ENCODE data around the gene SENP2.

DNA sequence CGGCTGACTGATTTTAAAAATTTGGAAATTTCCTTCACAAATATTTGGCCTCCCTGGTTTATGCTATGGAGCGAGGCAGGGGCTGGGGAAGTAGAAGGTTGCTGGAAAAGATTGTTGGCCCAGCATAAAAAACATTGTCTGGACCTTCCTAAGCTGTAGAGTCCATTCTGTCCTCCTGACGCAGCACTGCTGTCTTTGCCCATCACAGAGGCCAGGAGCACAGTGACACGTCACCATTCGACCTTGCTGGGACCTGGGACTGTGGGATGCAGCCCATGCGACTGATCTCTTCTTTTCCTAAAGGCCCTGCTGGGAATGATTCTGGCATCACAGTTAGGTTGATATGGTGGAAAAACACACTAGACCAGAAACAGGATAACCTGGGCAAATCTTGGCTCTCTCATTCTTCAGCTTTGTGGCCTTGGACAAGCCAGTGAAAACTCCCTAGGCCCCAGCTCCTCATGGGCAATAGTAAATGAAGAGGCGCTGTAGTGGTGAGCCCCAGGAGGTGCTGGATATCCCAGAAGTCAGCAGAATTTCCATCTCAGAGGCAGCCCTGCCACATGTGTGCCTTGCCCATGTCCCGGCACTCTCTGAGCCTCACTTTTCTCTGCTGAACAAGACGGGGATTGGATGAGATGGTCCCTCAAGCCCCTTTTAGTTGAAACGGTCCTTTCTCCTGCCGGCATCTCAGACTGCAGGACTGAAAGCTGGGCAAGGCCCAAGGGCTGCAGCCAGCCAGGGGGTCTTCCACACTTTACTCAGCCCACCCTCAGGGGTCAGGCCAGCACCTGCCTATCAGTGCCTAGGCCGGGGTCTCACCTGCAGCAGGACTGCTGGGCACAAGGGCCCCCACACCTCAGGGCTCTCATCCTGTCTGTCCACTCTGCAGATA lies 69.6 kb downstream of the SENP2 start:
- TF ChIP-seq EZH2 (IDR thresholded peaks at IDR 0.05; ENCODE audit: low read depth, unreplicated experiment), result no peak
- TF ChIP-seq, protein P1, sequence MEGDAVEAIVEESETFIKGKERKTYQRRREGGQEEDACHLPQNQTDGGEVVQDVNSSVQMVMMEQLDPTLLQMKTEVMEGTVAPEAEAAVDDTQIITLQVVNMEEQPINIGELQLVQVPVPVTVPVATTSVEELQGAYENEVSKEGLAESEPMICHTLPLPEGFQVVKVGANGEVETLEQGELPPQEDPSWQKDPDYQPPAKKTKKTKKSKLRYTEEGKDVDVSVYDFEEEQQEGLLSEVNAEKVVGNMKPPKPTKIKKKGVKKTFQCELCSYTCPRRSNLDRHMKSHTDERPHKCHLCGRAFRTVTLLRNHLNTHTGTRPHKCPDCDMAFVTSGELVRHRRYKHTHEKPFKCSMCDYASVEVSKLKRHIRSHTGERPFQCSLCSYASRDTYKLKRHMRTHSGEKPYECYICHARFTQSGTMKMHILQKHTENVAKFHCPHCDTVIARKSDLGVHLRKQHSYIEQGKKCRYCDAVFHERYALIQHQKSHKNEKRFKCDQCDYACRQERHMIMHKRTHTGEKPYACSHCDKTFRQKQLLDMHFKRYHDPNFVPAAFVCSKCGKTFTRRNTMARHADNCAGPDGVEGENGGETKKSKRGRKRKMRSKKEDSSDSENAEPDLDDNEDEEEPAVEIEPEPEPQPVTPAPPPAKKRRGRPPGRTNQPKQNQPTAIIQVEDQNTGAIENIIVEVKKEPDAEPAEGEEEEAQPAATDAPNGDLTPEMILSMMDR (conservative IDR thresholded peaks at IDR 0.05; ENCODE audit: low read depth in 2 of 2), result no peak
- no peak for TF ChIP-seq POLR2AphosphoS5 (IDR thresholded peaks at IDR 0.05; ENCODE audit: low read depth)
- no peak for TF ChIP-seq JUNB (IDR thresholded peaks at IDR 0.05; ENCODE audit: unreplicated experiment)
- TF ChIP-seq, protein P2, sequence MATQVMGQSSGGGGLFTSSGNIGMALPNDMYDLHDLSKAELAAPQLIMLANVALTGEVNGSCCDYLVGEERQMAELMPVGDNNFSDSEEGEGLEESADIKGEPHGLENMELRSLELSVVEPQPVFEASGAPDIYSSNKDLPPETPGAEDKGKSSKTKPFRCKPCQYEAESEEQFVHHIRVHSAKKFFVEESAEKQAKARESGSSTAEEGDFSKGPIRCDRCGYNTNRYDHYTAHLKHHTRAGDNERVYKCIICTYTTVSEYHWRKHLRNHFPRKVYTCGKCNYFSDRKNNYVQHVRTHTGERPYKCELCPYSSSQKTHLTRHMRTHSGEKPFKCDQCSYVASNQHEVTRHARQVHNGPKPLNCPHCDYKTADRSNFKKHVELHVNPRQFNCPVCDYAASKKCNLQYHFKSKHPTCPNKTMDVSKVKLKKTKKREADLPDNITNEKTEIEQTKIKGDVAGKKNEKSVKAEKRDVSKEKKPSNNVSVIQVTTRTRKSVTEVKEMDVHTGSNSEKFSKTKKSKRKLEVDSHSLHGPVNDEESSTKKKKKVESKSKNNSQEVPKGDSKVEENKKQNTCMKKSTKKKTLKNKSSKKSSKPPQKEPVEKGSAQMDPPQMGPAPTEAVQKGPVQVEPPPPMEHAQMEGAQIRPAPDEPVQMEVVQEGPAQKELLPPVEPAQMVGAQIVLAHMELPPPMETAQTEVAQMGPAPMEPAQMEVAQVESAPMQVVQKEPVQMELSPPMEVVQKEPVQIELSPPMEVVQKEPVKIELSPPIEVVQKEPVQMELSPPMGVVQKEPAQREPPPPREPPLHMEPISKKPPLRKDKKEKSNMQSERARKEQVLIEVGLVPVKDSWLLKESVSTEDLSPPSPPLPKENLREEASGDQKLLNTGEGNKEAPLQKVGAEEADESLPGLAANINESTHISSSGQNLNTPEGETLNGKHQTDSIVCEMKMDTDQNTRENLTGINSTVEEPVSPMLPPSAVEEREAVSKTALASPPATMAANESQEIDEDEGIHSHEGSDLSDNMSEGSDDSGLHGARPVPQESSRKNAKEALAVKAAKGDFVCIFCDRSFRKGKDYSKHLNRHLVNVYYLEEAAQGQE (IDR thresholded peaks at IDR 0.05; ENCODE audit: unreplicated experiment), result no peak
- TF ChIP-seq ZNF331 (CRISPR knock-in tag; IDR thresholded peaks at IDR 0.05; ENCODE audit: low read depth), result no peak
- TF ChIP-seq CREB1 (CRISPR knock-in tag; IDR thresholded peaks at IDR 0.05; ENCODE audit: low read depth), result no peak
- TF ChIP-seq STAT1 (IDR thresholded peaks at IDR 0.05; ENCODE audit: unreplicated experiment), result no peak

Measured in GM23338 (cell line).